RPMI7951 (cell line): Measurements from ENCODE around the gene ASIP. TPM values are rescaled to one million over a fixed set of nuclear protein-coding genes. Genes with fewer than 3 reads are reported as not detected.
"Not testable (repeated sequence)": the region's sequence is repeated elsewhere in the genome, so short reads cannot be mapped to it uniquely, and the experiment has no call there.

Experiments used
- DNase-seq: peaks from one replicate; pipeline ENCODE4 v3.0.0-alpha.2; 2012; ENCODE audit warnings: low read depth
- total RNA-seq: library from RNA; depleted of rRNA; stranded (reverse); fragments of >200 nt; shearing (Covaris generic); gene quantifications from 2 replicates; pipeline ENCODE4 v1.2.3, GENCODE V29; 2014

The ASIP gene
- total RNA-seq, 1 experiment from 2014 or later: not detected

DNA sequence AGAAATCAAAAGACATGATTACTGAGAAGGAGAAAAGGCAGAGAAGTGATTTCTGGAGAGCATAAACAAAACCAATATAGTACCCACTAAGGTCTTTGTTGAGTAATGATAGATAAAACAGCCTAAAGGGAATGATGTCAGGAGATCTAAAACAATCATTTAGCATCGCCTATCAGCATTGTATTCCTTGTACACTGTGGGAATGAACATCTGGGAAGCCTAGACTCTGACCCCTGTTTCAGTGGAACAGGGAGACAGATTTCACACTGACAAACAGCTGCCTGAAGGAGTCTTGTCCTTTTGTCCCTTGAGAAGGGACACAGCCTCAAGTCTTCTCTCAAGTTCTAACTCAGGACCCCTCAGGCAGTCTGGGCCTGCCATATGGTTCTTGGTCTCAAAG is 1.7 kb downstream of the ASIP start:
- no peak for DNase-seq

DNA sequence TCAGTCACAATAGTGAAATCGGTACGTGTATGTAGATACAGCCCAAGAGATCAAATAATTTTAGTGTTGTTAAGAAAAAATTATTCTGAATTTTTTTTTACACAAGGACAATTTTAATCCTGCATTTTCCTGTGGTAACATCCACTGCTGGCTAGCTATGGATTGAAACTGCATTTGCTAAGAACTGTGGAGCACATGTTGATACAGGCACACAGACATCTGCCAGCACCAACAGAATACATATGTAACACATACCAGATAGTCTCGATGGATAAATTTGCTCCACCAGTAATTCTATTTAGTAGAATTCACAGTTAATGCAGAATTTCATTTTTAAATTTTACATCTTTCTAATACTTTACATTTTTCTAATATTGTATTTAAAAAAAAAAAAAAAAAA is 2.2 kb downstream of the ASIP start:
- DNase-seq: no peak

DNA sequence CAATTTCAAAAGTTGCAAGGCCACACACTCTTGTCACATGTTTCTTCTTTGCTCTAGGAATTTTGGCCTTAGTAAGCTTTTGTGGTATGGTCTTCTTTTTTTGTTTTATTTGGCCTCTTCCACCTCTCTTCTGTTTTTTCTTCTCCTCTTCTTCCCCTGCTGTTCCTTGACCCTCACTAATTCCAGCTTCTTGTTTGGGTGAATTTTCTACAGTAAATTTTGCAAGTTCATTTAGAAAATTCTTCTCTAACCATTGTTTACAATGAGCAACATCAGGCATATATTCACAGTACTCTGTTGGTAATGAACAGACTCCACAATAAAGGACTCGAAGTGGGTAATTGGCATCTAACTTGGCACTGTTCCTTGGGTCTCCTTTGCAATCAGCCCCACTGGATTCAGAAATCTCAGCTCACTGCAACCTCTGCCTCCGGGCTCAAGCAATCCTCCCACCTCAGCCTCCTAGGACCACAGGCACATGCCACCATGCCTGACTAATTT is 5.0 kb downstream of the ASIP start:
- DNase-seq: no peak

DNA sequence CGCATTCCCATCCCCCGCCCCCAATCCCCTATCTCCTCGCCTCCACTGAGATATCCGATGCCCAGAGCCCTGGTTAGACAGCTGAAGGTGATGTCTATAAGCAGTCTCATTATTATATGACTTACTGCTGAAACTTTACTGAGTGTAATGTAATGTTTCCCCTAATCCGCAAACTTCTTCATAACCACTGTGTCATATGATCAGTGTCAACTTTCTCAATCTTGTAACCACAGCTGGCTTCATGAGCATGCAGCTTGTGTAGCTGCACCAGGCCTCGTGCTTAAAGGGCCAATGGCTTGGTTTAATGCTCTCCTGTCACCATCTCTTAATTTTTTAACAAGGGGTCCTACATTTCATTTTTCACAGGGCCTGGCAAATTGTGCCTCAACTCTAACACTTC is 8.1 kb downstream of the ASIP start:
- peak; percentile 68 for DNase-seq

DNA sequence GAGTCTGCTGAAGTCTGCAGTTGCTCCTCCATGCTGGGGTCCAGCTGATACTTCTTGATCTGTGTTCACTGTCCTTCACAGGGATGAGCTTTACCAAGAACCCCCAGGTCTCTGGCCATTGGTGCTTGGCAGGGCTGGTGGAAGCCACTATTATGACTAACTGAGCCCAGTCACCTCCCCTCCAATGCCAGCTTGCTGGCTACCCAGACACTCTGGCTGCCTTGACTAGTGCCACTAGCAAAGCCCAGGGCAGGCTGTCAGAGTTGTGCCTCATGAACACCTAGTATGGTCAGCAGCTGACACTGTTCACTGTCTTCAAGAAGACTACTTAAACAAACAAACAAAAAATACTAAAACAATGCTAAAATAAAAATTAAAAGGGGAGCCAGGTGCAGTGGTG is 8.8 kb downstream of the ASIP start:
- DNase-seq: no peak

DNA sequence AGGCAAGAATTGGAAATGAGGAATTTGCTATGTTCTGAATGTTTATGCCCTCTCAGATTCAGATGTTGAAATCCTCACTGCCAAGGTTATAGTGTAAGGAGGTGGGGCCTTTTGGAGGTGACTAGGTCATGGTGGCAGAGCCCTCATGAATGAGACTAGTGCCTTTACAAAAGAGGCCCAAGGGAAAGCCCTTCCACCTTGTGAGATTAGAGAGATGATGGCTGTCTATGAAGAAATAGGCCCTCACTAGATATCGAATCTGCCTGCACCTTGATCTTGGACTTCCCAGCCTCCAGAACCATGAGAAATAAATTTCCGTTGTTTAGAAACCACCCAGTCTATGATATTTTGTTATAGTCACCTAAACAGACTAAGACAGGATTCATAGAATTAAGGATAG is 10.4 kb downstream of the ASIP start:
- no peak for DNase-seq

DNA sequence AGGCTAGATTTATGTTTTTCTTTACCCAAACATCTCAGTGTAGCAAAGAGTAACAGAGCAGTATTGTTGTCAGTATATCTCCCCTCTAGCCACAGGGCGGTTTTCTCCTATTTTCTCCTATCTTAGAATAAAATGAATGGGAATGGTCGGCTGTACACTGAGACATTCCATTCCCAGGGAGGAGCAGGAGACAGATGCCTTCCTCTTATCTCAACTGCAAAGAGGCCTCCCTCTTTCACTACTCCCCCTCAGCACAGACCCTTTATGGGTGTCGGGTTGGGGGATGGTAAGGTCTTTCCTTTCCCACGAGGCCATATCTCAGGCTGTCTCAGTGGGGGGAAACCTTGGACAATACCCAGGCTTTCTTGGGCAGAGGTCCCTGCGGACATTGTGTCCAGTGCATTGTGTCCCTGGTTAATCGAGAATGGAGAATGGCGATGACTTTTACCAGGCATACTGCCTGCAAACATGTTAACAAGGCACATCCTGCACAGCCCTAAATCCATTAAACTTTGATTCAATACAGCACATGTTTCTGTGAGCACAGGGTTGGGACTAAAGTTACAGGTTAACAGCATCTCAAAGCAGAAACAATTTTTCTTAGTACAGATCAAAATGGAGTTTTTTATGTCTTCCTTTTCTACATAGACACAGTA is 11.3 kb downstream of the ASIP start:
- not testable (repeated sequence) for DNase-seq

DNA sequence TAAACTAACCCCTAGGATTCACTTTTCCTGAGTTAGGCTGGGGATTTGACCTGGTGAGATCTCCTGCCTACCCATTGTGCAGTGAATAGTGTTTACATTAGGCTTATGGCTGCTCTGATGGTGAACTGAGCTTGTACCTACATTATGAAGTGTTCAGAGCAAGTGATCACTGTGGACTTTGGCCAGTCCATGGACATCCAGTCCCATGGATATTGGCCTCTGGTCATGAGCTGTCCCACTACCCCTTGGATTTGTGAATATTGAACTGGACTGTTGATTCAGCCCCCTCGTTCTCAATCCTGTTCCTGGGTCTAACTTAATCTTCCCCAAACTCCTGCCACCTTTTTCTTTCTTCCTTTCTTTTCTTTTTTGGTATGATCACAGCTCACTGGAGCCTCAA is 13.8 kb downstream of the ASIP start:
- no peak for DNase-seq

DNA sequence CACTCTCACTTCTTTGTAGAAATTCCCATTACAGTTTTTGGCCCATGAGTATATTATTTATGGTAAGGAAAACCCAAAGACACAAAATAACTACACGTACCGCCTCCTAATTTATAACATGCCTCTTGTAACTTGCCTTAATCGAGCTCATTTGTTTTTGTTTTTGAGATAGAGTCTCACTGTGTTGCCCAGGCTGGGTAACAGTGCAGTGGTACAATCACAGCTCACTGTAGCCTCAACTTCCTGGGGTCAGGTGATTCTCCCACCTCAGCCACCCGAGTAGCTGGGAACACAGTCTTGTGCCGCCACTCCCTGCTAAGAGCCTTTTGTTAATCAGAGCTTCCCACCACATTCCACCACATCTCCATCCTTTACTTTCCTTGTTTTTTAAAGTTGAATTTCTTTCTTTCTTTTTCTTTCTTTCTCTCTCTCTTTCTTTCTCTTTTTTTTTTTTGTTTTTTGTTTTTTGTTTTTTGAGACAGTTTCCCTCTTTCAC is 15.5 kb downstream of the ASIP start:
- no peak for DNase-seq

DNA sequence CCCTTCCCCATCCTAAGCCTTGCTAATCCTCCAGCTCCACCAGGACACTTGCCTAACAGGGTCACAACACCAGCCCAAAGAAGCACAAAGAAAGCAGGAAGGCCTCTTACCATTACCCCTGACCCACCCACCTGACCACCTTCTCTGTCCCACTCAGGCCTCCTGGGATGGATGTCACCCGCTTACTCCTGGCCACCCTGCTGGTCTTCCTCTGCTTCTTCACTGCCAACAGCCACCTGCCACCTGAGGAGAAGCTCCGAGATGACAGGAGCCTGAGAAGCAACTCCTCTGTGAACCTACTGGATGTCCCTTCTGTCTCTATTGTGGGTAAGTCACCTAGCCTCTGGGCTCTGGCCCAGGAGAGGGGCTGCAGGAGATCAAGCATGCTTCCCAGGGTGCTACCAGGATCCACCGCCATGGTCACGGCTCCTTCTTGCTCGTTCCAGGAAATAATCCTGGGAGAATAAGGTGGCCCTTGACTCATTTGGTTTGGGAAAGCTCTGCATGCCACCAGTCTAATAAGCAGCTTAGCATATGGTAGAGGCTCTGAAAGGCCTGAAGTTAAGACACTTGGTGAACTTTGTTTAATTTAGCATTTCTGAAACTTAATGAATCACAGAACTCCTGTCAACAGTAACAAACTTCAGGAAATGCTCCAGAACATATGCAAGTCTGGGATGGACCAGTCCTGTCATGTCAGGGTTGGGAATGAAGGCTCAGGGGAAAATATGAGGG is 19.2 kb downstream of the ASIP start:
- DNase-seq: no peak

DNA sequence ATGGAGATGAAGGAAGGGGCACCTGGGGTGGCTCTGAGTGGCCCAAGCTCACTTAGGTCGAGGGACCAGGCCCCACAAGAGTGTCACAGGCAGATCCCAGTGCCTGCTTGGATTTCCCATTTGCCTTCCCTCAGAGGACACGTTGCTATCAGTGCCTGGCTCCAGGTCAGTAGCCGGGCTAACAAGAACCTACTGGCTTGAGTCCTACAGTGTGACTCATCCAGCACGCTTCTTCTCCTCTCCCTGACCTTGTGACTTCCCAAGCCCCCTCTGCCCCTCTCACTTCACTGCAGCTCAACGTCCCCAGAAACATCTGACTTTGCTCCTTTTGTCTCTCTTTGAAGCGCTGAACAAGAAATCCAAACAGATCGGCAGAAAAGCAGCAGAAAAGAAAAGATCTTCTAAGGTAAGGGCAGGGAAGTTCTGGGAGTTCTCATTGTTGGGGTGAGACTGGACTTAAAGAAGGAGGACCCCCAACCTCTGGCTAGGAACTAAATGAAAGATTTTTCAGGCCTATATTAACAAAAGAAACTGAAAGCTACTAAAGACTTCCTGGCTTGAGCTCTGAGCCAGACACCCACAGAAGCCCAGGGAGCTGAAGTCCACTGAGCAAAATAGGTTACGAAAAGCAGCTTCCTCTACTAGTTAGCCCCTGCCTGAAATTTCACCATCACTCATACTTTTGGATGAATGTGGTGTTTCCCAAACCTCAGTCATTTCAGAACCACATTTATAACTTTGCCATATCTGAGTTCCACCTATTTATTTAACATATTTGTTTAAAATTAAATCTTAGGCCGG is 21.5 kb downstream of the ASIP start:
- DNase-seq: peak; percentile 53

DNA sequence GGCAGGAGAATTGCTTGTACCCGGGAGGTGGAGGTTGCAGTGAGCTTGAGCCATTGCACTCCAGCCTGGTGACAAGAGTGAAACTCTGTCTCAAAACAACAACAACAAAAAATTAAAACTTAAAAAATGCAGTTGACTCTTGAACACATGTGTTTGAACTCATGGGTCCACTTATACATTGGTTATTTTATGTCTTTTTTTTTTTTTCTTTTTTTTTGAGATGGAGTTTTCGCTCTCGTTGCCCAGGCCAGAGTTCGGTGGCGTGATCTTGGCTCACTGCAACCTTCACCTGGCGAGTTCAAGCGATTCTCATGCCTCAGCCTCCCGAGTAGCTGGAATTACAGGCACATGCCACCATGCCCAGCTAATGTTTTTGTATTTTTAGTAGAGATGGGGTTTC is 22.2 kb downstream of the ASIP start:
- not testable (repeated sequence) for DNase-seq

DNA sequence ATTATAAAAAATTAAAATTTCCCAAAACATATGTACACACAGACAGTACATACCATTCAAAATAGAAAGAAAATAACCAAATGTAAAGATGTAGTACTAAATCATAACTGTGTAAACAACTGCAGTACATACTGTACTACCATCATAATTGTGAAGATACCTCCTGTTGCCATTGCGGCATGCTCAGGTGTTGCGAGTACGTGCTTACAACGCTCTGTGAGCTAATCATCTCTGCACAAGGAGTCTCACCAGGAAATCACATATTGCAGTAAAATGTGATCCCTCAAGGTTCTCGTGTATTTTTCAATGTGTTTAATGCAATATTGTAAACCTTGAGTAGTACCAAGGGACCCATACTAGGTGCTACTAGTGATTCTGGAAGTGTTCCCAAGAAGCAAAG is 22.9 kb downstream of the ASIP start:
- DNase-seq: no peak

DNA sequence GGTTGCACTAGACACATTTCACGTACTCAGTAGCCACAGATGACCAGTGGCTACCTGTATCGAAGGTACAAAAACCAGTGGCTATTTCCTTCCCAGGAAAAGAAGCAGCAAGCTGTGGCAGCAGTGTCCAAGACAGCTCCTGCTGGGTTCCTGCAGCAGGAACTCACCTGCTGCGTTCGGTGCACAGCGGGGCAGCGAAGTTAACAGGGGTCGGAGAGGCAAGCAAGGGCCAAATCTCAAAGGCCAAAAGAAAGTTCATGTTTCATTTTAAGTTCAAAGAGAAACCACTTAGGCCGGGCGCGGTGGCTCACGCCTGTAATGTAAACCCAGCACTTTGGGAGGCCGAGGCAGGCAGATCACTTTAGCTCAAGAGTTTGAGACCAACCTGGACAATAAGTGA is 26.9 kb downstream of the ASIP start:
- DNase-seq: no peak

DNA sequence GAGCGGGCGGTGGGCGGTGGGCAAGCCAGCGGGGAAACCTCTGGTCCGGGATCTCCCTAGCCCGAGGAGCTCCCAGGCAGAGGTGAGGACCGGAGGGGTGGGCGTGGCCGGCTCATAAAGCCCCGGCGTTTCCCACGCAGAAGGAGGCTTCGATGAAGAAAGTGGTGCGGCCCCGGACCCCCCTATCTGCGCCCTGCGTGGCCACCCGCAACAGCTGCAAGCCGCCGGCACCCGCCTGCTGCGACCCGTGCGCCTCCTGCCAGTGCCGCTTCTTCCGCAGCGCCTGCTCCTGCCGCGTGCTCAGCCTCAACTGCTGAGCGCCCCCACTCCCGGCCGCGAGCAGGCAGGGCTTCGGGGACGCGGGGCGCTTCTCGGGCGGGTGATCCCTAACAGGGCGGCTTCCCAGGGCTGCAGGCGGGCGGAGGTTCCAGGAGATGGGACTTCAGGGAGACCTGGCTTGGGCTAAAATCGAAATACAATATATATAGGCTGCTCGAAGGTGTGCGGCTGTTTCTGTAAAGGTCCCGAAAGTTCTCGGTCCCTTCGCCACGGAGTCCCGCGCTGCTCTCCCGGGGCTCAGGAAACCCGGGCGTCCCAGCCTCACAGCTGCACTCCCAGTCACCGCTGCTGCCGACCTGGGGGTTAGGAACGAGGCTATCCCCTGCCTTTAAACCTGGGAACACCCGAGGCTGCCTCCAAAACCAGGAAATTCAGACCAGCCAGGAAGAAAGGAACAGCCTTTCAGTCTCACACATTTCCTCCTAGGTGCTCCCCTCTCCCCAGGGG is 27.8 kb downstream of the ASIP start:
- no peak for DNase-seq

DNA sequence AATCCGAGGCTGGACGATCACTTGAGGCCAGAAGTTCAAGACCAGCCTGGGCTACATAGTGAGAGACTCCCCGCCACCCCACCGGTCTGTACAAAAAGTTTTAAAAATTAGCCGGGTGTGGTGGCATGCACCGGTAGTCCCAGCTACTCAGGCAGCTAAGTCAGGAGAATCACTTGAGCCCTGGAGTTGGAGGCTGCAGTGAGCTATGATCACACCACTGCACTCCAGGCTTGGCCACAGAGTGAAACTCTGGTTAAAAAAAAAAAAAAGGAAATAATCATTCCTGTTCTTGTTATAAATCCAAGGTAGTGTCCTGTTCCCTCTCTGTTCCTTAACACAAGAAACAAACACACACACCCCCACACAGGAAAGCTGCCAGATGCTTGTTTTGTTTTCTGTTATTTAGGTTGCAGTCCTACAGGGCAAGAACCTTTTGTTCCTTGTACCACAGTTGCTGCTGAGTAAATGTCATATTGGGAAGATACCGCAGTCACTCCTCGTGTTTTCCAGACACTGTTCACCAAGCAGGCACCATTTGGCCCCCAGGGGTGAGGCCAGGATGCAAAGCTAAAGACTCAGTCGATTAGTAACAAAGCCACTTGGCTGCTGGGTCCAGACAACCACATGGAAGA is 28.9 kb downstream of the ASIP start:
- peak; percentile 29 for DNase-seq

DNA sequence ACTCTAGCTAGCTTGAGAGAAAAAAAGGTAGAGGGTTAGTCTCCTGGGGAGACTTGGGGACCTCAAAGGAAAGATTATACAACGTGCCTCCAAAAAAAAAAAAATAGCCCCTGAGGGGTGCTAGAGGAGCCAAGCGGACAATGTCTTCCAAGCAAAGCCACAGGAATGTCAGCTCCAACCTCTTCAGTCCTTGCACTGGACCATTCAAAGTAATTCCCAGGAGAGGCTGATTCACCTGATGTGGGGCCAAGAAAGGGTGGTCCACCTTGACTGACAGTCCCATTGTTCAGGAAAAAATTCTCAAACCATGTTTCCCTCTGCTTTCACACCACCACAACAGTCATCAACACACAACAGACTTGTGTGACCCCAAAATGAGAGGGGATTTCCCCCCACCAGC is 30.7 kb downstream of the ASIP start:
- peak; percentile 92 for DNase-seq

DNA sequence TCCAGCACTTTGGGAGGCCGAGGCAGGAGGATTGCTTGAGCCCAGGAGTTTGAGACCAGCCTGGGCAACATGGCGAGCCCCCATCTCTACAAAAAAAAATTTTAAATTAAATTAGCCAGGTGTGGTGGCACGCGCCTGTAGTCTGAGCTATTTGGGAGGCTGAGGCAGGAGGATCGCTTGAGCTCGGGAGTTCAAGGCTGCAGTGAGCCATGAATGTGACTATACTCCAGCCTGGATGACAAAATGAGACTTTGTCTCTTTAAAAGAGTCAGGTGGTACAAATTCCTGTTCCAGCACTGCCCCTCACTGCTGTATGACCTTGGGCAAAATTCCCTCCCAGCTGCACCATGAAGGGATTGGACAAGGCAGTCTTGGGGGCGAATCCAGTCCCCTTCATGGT is 33.5 kb downstream of the ASIP start:
- DNase-seq: no peak

DNA sequence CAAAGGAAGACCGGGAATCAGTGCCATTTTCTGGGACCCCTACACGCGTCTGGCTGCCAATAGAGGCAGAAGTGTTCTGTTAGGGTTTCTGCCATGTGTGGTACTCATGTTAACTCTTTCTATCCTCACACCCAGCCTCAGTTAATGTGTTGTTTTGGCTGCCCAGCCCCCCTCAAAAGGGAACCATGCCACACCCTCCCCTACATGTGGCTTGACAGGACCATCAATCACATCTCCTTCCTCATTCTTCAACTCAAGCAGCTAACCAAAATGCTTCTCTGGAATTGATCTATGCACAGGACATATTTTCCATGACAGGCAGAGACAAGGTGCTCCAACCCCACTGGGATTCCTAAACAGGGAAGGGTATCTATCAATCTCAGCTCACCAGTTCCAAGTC is 40.0 kb downstream of the ASIP start:
- no peak for DNase-seq

DNA sequence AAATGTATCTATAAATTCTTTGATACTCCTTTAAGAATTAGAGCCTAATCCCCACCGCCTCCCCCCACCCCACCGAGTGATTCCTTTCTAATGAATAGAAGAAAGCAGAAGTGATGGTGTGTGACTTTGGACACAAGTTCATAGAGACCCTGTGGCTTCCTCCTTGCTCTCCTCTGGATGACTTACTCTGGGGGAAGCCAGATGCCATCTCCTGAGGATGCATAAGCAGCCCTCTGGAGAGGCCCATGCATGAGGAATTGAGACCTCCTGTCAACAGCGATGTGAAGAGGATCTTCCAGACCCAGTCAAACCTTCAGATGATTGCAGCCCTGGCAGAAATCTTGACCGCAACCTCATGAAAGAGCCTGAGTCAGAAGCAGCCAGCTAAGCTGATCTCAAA is 40.8 kb downstream of the ASIP start:
- DNase-seq: no peak

DNA sequence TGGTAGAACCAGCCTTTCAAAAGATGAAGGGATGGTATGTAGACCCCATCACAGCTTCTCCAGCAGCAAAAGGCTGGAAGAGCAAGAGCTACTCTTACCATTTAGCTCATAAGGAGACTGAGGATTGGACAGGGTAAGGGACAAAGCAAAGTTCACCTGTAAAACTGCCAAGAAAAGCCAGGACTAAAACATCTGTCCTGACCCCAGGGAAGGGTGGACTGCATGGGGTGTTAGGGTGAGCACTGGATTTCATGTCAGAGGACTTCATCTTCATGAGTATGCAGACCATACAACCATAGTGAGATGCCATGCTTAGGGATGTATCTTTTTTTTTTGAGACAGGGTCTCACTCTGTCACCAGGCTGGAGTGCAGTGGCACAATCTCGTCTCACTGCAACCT is 42.6 kb downstream of the ASIP start:
- DNase-seq: no peak
